NB4 (cell line): Measurements from ENCODE around the gene TMPRSS6.

ENCODE experiments used
- POLR2A ChIP-seq: IDR thresholded peaks from 2 replicates; pipeline ENCODE4 v1.6.1; 2011; ENCODE audit warnings: mild to moderate bottlenecking; ENCODE audit not compliant: insufficient read length; ENCODE audit errors: extremely low read depth
- TF ChIP-seq, protein P1 (sequence below): IDR thresholded peaks from one replicate; pipeline ENCODE4 v1.5.1; 2012; ENCODE audit warnings: low read depth, low read length
- TF ChIP-seq, protein P2 (sequence below): IDR thresholded peaks from 2 replicates; pipeline ENCODE4 v1.6.1; 2011; ENCODE audit warnings: low read depth, low read length

DNA sequence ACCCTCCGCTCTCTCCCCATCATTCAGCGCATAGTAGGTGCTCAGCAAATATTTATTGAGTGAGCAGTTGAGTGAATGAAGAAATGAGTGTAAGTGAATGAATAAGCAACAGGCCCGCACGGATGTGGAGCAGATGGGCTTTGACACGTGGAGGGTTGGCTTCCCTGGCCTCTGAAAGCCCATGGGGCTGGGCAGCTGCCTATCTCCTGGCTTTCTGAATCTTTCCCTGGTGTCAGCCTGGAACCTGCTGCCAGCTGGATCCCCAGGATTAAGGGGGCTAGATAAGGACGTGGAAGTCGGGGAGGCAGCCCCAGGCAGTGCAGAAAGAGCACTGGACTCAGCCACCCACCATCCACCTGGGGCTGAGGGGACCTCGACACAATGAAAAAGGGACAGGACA, 27.6 kb upstream of the TMPRSS6 start:
- TF ChIP-seq, protein P1, sequence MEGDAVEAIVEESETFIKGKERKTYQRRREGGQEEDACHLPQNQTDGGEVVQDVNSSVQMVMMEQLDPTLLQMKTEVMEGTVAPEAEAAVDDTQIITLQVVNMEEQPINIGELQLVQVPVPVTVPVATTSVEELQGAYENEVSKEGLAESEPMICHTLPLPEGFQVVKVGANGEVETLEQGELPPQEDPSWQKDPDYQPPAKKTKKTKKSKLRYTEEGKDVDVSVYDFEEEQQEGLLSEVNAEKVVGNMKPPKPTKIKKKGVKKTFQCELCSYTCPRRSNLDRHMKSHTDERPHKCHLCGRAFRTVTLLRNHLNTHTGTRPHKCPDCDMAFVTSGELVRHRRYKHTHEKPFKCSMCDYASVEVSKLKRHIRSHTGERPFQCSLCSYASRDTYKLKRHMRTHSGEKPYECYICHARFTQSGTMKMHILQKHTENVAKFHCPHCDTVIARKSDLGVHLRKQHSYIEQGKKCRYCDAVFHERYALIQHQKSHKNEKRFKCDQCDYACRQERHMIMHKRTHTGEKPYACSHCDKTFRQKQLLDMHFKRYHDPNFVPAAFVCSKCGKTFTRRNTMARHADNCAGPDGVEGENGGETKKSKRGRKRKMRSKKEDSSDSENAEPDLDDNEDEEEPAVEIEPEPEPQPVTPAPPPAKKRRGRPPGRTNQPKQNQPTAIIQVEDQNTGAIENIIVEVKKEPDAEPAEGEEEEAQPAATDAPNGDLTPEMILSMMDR, result no peak
- no peak for TF ChIP-seq POLR2A
- TF ChIP-seq, protein P2, sequence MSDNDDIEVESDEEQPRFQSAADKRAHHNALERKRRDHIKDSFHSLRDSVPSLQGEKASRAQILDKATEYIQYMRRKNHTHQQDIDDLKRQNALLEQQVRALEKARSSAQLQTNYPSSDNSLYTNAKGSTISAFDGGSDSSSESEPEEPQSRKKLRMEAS, result no peak
